Vagina (tissue), 2 donors: Measurements from ENCODE around the gene PDZD7.
A peak's percentile ranks its signal among the peaks of the same experiment; 100 is the strongest.

Source experiments
- POLR2A ChIP-seq, 2 donors: fragments of 450-650 bp; IDR thresholded peaks; one replicate each; pipeline ENCODE4 v1.6.1; 2017; ENCODE audit warnings: antibody characterized with exemption in 2 of 2, mild to moderate bottlenecking in 2 of 2, moderate library complexity in 2 of 2
- POLR2AphosphoS5 ChIP-seq, 2 donors: sonication (generic); formaldehyde crosslinking; IDR thresholded peaks; one replicate each; pipeline ENCODE4 v1.9.0; 2017; ENCODE audit warnings: antibody characterized with exemption in 2 of 2, mild to moderate bottlenecking in 2 of 2, low read depth in 1 of 2; ENCODE audit not compliant: insufficient read depth in 1 of 2
- TF ChIP-seq, protein P1 (sequence below), 3 experiments: fragments of 450-650 bp in 2 of 3; fragments of 200-600 bp in 1 of 3; sonication (generic) in 1 of 3; IDR thresholded peaks; one replicate each; pipeline ENCODE4 v1.5.1; 2017 to 2019; ENCODE audit warnings: antibody characterized with exemption in 3 of 3, mild to moderate bottlenecking in 2 of 3, moderate library complexity in 2 of 3

DNA sequence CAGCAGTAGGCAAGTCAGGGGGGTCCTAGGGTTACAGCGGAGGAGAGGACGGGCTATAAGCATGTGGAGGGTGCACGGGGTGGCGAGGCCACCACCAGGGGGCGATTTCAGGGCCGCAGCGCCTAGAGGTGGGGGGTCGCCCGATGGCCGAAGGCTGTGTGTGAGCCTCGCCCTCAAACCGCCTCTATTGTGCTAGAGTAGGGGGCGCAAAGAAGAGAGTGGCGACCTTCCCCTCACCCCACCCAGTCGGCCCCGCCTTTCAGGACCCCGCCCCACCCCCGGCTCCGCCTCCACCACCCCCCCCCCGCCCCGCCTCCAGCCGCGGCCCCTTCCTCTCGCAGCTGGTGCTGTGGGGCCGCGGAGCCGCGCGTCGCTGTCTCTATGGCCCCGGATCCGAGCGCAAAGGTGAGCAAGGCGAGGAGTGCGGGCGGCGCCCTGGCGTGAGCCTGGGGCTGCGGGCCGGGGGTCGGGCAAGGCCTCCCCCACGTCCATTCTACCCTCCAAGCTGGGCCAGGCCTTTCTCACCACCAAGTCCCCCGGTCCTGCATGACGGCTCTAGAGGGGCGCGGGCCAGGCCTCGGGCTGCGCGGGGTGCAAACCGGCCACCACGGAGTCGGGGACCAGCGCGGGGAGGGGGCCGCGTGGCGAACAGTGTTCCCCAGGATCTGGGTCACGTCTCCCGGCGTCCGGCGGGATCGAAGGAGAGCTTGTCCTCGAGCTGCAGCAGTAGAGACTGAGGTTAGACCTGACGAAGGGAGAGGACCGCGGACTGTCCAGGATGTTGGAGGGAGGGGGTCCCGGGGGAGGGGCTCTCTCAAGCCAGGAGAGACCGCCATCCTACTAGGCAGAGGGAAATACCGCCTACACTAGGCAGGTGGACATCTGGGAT is 61.5 kb downstream of the PDZD7 start, which contains the start of gene SEMA4G:
- TF ChIP-seq, protein P1, sequence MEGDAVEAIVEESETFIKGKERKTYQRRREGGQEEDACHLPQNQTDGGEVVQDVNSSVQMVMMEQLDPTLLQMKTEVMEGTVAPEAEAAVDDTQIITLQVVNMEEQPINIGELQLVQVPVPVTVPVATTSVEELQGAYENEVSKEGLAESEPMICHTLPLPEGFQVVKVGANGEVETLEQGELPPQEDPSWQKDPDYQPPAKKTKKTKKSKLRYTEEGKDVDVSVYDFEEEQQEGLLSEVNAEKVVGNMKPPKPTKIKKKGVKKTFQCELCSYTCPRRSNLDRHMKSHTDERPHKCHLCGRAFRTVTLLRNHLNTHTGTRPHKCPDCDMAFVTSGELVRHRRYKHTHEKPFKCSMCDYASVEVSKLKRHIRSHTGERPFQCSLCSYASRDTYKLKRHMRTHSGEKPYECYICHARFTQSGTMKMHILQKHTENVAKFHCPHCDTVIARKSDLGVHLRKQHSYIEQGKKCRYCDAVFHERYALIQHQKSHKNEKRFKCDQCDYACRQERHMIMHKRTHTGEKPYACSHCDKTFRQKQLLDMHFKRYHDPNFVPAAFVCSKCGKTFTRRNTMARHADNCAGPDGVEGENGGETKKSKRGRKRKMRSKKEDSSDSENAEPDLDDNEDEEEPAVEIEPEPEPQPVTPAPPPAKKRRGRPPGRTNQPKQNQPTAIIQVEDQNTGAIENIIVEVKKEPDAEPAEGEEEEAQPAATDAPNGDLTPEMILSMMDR (IDR thresholded peaks at IDR 0.05): peak; percentile 27 to 54 (median 46)
- TF ChIP-seq POLR2A (IDR thresholded peaks at IDR 0.05): no peak
- TF ChIP-seq POLR2AphosphoS5 (IDR thresholded peaks at IDR 0.05; ENCODE audit: insufficient read depth in 1 of 2, low read depth in 1 of 2): peak in 1 of 2 donors; percentile 18
